Activated naive CD4-positive, alpha-beta T cell treated with anti-CD3 and anti-CD28 coated beads, Interleukin-2, amount 10 ng/mL, durations not matched to agents 5 hours and 36 hours (primary cell): ENCODE data around the gene STOX1. TPM values are rescaled to one million over a fixed set of nuclear protein-coding genes. Genes with fewer than 3 reads are reported as not detected.

Experiments used
- total RNA-seq, 2 experiments: library from RNA; stranded (reverse); gene quantifications; one replicate each; pipeline ENCODE4 v1.2.3, GENCODE V29; 2021

STOX1 gene, protein sequence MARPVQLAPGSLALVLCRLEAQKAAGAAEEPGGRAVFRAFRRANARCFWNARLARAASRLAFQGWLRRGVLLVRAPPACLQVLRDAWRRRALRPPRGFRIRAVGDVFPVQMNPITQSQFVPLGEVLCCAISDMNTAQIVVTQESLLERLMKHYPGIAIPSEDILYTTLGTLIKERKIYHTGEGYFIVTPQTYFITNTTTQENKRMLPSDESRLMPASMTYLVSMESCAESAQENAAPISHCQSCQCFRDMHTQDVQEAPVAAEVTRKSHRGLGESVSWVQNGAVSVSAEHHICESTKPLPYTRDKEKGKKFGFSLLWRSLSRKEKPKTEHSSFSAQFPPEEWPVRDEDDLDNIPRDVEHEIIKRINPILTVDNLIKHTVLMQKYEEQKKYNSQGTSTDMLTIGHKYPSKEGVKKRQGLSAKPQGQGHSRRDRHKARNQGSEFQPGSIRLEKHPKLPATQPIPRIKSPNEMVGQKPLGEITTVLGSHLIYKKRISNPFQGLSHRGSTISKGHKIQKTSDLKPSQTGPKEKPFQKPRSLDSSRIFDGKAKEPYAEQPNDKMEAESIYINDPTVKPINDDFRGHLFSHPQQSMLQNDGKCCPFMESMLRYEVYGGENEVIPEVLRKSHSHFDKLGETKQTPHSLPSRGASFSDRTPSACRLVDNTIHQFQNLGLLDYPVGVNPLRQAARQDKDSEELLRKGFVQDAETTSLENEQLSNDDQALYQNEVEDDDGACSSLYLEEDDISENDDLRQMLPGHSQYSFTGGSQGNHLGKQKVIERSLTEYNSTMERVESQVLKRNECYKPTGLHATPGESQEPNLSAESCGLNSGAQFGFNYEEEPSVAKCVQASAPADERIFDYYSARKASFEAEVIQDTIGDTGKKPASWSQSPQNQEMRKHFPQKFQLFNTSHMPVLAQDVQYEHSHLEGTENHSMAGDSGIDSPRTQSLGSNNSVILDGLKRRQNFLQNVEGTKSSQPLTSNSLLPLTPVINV
- total RNA-seq: 1 to 10 TPM in 1 of 2 experiments, under 1 TPM in 1; 0.86 to 1.2 TPM

DNA sequence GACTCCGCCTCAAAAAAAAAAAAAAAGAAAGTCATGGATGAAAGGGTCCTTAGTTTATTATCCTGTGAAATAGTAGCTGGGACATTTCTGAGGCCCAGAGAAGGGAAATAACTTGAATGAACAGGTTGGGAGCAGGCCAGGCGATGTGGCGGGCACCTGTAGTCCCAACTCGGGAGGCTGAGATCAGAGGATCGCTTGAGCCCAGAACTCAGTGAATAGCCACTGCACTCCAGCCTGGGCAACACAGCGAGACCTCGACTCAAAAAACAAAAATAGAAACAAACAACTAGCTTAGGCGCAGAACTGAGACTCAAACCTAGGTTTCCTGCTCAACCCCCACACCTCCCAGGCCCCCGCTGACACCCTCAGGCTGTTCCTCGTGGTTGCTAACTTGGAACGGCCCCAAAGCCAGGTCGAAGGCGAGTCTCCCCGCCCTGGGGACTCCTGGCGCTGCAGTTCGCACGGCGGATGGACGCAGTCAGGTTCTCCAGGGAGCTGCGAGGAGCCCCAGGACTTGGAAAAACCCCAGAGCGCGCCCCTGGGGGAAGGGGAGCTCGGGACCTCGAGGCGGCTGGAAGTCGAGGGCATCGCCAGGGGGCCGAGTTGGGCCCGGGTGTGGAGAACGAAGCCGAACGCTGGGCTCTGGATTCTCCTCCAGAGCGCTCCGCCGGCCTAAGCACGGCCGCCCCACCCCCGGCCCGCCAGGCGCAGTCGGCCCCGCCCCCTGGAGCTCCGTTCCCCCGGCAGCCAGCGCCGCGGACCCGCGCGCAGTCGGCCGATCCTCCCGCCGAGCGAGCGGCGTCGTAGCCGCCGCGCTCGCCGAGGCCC is at the start of gene STOX1:
Gene STOX1 (plus strand): TSS at position 768 of the 828 bp plus-strand sequence. CDS start 93 bp downstream, outside the sequence.

DNA sequence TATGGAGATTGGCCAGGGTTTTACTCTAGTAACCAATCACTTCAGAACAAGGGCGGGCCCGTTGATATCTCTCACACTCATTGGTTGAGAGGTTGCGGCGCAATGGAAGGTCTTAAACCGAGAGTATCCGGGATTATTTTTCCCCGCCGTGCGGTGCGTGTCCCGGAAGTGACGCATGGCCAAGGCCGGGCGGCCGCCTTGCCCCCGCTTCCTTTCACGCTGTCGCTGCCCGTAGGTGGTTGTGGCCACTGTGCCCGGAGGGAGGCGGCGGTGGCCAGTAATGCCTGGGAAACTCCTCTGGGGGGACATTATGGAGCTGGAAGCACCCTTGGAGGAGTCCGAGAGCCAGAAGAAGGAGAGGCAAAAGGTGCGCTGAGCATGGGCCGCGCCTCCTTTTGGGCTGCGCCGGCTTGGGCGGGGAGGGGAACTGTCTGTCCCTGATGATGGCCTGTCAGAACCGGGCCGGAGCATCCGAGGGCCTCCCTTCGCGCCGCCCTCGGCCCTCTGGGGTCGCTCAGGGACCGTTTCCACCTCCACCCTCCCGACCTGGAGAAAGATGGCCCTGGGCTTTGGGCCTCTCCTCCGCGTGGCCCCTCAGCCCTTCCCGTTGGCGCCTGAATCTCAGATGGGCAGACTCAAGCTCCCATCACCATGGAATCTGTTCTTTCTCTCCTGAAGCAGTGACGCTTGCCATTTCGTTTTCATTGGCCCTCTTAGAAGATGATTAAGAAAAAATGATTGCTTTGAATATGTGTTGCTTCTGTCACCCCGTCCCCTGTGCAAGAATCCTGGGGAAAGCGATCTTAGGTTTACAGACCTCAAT is 74.0 kb downstream of the STOX1 start, which contains the start of gene DDX50:
Gene DDX50 (plus strand): TSS at position 211 of the 823 bp plus-strand sequence. CDS start 70 bp downstream, at position 281.

Other genes with a start within 250 kb of the STOX1 start
- gene CCAR1, start 106.3 kb upstream of the STOX1 start, total RNA-seq: 10 to 100 TPM; 82.4 to 82.5 TPM
- gene DDX50, start 73.8 kb downstream of the STOX1 start, total RNA-seq: 10 to 100 TPM; 45.2 to 48.9 TPM
- gene DDX21, start 128.6 kb downstream of the STOX1 start, total RNA-seq: 10 to 100 TPM; 77.1 to 79.1 TPM
- gene KIFBP, start 161.3 kb downstream of the STOX1 start, total RNA-seq: 10 to 100 TPM; 10.9 to 12.7 TPM